ENCODE measurements around the gene DPP6. TPM values are rescaled to one million over a fixed set of nuclear protein-coding genes. Genes with fewer than 3 reads are reported as not detected.

DPP6 gene
- total and polyA plus RNA-seq, 11 donors: 0.05 to 2.9 (median 0.11) TPM; not detected in 3

DNA sequence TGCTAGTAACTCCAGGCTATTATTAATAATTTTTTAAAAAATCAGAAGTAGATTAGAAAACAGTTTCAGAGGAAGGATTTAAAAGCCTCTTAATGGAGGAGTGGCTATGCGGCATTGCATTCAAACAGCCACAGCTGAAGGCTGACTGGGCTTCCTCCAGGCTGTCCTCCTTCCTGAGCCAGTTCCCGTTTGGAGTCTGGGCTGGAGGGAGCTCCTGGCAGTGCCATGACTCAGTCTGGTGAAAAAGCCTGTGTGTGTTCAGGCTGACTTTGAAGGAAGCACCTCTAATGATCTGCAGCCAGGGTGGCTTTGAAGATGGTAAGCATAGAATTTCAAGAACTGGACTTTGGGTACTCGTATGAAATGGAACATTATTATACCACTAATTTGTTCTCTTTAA is 134.6 kb downstream of the DPP6 start:
- intact Hi-C loops (cut with DNase I): no loop called here
- Histone ChIP-seq H3K27me3 (peaks cover 0 to 21% (median 5%) of the 10 kb centered on the region in 9 donors), H3K27ac (no peak overlapping the region), H3K9me3 (no peaks in the 10 kb centered on the region), H3K4me1 (no peaks in the 10 kb centered on the region), H3K36me3 (no peaks in the 10 kb centered on the region), H3K4me3 (no peak overlapping the region)
- no peak for ATAC-seq
- no peak for TF ChIP-seq POLR2A (IDR thresholded peaks at IDR 0.05)
- TF ChIP-seq, protein P1, sequence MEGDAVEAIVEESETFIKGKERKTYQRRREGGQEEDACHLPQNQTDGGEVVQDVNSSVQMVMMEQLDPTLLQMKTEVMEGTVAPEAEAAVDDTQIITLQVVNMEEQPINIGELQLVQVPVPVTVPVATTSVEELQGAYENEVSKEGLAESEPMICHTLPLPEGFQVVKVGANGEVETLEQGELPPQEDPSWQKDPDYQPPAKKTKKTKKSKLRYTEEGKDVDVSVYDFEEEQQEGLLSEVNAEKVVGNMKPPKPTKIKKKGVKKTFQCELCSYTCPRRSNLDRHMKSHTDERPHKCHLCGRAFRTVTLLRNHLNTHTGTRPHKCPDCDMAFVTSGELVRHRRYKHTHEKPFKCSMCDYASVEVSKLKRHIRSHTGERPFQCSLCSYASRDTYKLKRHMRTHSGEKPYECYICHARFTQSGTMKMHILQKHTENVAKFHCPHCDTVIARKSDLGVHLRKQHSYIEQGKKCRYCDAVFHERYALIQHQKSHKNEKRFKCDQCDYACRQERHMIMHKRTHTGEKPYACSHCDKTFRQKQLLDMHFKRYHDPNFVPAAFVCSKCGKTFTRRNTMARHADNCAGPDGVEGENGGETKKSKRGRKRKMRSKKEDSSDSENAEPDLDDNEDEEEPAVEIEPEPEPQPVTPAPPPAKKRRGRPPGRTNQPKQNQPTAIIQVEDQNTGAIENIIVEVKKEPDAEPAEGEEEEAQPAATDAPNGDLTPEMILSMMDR (IDR thresholded peaks at IDR 0.05): no peak
- 69 to 71% (median 70%) methylated on average over 3 of the region's 3 CpGs for WGBS, 4 donors
- no peak for DNase-seq

DNA sequence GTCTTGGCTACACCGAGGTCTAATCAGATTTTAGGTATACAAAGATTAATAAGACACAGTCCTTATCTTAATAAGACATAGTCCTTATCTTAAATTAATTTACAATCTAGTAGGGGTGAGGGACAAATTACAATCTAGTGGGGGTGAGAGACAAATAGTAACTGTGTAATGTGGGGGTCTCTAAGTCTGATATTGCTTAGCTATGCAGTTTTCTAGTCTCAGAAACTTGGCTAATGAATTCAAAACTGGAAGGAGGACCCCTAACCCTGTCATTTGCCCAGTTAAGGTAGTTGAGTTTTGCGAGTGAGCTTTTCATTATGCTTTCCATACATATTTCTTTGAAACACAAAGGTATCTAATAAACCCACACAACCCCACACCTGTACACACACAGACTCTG is 136.1 kb downstream of the DPP6 start:
- intact Hi-C loops (cut with DNase I): no loop called here
- 74 to 82% (median 77%) methylated on average over 2 of the region's 2 CpGs for WGBS, 4 donors
- Histone ChIP-seq H3K27me3 (peaks cover 0 to 11% (median 0%) of the 10 kb centered on the region in 9 donors), H3K27ac (no peak overlapping the region), H3K9me3 (no peaks in the 10 kb centered on the region), H3K4me3 (no peak overlapping the region), H3K4me1 (no peaks in the 10 kb centered on the region), H3K36me3 (no peaks in the 10 kb centered on the region)
- TF ChIP-seq, protein P1 (IDR thresholded peaks at IDR 0.05): no peak
- TF ChIP-seq POLR2A (IDR thresholded peaks at IDR 0.05): no peak
- no peak for ATAC-seq
- DNase-seq: no peak

DNA sequence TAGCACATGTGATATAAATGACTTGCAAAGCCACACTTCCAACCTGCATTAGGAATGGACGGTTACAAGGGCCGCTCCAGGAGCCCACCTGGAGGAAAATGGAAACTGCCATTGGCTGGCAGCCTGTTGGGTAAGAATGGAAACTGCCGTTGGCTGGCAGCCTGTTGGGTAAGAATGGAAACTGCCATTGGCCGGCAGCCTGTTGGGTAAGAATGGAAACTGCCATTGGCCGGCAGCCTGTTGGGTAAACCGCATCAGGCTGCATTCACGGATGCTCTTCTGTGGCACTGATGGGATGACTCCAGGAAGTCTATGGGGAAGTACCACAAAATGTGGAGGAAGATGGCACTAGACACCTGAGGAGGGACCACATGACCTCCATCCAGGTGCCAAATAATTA is 143.1 kb downstream of the DPP6 start:
- TF ChIP-seq, protein P1 (IDR thresholded peaks at IDR 0.05): no peak
- no peak for TF ChIP-seq POLR2A (IDR thresholded peaks at IDR 0.05)
- DNase-seq (no peak), ATAC-seq (no peak)
- no peak overlapping the region for H3K4me3 ChIP-seq
- no peaks in the 10 kb centered on the region for H3K4me1 ChIP-seq
- no peaks in the 10 kb centered on the region for H3K9me3 ChIP-seq
- no peaks in the 10 kb centered on the region for H3K36me3 ChIP-seq
- intact Hi-C loops (cut with DNase I): no loop called here
- no peak overlapping the region for H3K27ac ChIP-seq
- 89 to 94% (median 92%) methylated on average over 7 of the region's 7 CpGs for WGBS, 4 donors
- H3K27me3 ChIP-seq: peaks cover 0 to 4% (median 0%) of the 10 kb centered on the region in 9 donors

DNA sequence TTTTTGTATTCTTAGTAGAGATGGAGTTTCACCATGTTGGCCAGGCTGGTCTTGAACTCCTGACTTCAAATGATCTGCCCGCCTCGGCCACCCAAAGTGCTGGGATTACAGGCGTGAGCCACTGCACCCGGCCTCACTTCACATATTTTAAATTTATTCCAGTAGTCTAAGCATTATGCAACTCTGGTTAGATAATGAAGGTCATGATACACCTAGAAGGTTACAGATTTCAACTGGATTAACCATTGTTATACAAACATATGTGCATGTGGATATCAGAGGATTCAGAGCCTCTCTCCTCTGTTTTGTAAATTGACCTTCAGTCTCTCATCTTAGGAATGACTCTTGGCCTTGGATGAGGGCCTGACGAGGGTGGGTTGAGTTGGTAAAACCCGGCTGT is 146.3 kb downstream of the DPP6 start:
- Histone ChIP-seq H3K27ac (no peak overlapping the region), H3K9me3 (no peaks in the 10 kb centered on the region), H3K4me1 (no peaks in the 10 kb centered on the region), H3K4me3 (no peak overlapping the region), H3K36me3 (no peaks in the 10 kb centered on the region), H3K27me3 (peaks cover 0 to 4% (median 0%) of the 10 kb centered on the region in 9 donors)
- DNase-seq: no peak
- no peak for ATAC-seq
- intact Hi-C loops (cut with DNase I): no loop called here
- TF ChIP-seq, protein P1 (IDR thresholded peaks at IDR 0.05): no peak
- no peak for TF ChIP-seq POLR2A (IDR thresholded peaks at IDR 0.05)
- WGBS, 4 donors: 67 to 80% (median 73%) methylated on average over 6 of the region's 6 CpGs

All from heart left ventricle (tissue), 16 donors.